Endodermal cell (in vitro differentiated cells): ENCODE data around the gene C9orf152. TPM values are rescaled to one million over a fixed set of nuclear protein-coding genes. Genes with fewer than 3 reads are reported as not detected.

Experiments
- DNase-seq: peaks from one replicate; pipeline ENCODE4 v3.0.0-alpha.2; 2017
- H3K27ac ChIP-seq: 2 replicates; pipeline ENCODE4 v1.5.1; 2013; ENCODE audit warnings: mild to moderate bottlenecking, low read depth, low read length, moderate library complexity
- H3K27me3 ChIP-seq: 2 replicates; pipeline ENCODE4 v1.6.1; 2013; ENCODE audit warnings: mild to moderate bottlenecking, low read length, moderate library complexity; ENCODE audit not compliant: insufficient read depth, control insufficient read depth, poor library complexity, severe bottlenecking
- H3K36me3 ChIP-seq: 2 replicates; pipeline ENCODE4 v1.7.0; 2013; ENCODE audit warnings: mild to moderate bottlenecking, low read length, moderate library complexity; ENCODE audit not compliant: control insufficient read depth, insufficient read depth
- H3K4me1 ChIP-seq: one replicate; pipeline ENCODE4 v1.7.0; 2013; ENCODE audit warnings: low read length; ENCODE audit not compliant: control insufficient read depth, insufficient read depth
- H3K4me3 ChIP-seq: 2 replicates; pipeline ENCODE4 v1.5.1; 2013; ENCODE audit warnings: mild to moderate bottlenecking, low read length, moderate library complexity
- H3K9ac ChIP-seq: 2 replicates; pipeline ENCODE4 v1.6.1; 2013; ENCODE audit warnings: mild to moderate bottlenecking, low read length, moderate library complexity; ENCODE audit not compliant: poor library complexity, severe bottlenecking; ENCODE audit errors: extremely low read depth
- H3K9me3 ChIP-seq: 2 replicates; pipeline ENCODE4 v1.6.1; 2013; ENCODE audit warnings: mild to moderate bottlenecking, low read length, moderate library complexity; ENCODE audit not compliant: control insufficient read depth
- H3K27ac Mint-ChIP-seq: 2 replicates; pipeline ENCODE4 v1.8.0; 2020; ENCODE audit warnings: mixed read lengths
- H3K27me3 Mint-ChIP-seq: 2 replicates; pipeline ENCODE4 v1.8.0; 2021; ENCODE audit warnings: mild to moderate bottlenecking, mixed read lengths; ENCODE audit not compliant: insufficient read depth
- H3K36me3 Mint-ChIP-seq: 2 replicates; pipeline ENCODE4 v1.8.0; 2020; ENCODE audit warnings: low read depth, mixed read lengths
- H3K4me1 Mint-ChIP-seq: 2 replicates; pipeline ENCODE4 v1.8.0; 2020; ENCODE audit warnings: mixed read lengths
- H3K4me3 Mint-ChIP-seq: 2 replicates; pipeline ENCODE4 v1.8.0; 2020; ENCODE audit warnings: mild to moderate bottlenecking, moderate library complexity, mixed read lengths
- H3K9me3 Mint-ChIP-seq: 2 replicates; pipeline ENCODE4 v1.8.0; 2020; ENCODE audit warnings: mild to moderate bottlenecking, mixed read lengths
- WGBS, 2 experiments: methylation state at CpG; one replicate each; pipeline versions ENCODE4 v1.1.5 to v1.1.7; 2013; ENCODE audit warnings: missing lambda C conversion rate in 2 of 2, mixed read lengths in 1 of 2; ENCODE audit not compliant: insufficient coverage in 1 of 2, insufficient read length in 1 of 2; 5-methylcytosine and 5-hydroxymethylcytosine counted together
- total RNA-seq, 2 donors: library from RNA; stranded (reverse); fragmentation: NEBNext Ultra II Directional in 1 of 2; extraction: Animal tissue kit (Norgen Biotek cat#: 25700) in 1 of 2; gene quantifications; 2 replicates in 1 of 2; 3 replicates in 1 of 2; pipeline ENCODE4 v1.2.1, GENCODE V29; 2021
- TF ChIP-seq, protein P1 (sequence below): fragments of 200-600 bp; sonication (generic); conservative IDR thresholded peaks from 2 replicates; pipeline ENCODE4 v1.5.0; 2021; ENCODE audit warnings: antibody characterized with exemption, mild to moderate bottlenecking

The C9orf152 gene
- total RNA-seq, 2 donors from 2014 or later, result not detected

DNA sequence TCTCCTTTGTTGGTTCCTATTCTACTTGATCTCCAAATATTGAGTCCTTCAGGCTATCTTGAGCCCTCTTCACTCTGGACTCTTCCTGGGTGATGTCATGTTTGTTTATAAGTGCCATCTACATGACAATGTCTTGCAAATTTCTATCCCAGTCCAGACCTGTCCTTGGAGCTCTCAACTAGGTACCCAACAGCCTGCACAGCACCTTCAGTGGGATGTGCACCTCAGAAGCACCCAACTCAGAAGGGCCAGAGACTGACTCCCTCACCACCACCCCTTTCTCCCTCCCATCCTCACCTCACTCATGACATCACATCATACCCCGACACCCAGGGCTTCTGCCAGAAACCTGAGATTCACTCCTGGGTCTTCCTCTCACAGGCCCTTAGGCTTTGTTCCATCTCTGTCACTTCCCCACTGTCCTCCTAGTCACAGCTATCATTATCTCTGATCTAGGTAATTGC is 33.9 kb upstream of the C9orf152 start:
- 98 to 100% methylated on average over 1 of the region's 1 CpG for WGBS, 2 experiments
- no peak overlapping the region for H3K27ac ChIP-seq
- no peak overlapping the region for H3K4me3 Mint-ChIP-seq
- H3K27me3 Mint-ChIP-seq, result no peaks in the 10 kb centered on the region
- no peak overlapping the region for H3K27ac Mint-ChIP-seq
- DNase-seq, result peak; percentile 51
- no peaks in the 10 kb centered on the region for H3K4me1 Mint-ChIP-seq
- no peak overlapping the region for H3K9ac ChIP-seq
- TF ChIP-seq, protein P1, sequence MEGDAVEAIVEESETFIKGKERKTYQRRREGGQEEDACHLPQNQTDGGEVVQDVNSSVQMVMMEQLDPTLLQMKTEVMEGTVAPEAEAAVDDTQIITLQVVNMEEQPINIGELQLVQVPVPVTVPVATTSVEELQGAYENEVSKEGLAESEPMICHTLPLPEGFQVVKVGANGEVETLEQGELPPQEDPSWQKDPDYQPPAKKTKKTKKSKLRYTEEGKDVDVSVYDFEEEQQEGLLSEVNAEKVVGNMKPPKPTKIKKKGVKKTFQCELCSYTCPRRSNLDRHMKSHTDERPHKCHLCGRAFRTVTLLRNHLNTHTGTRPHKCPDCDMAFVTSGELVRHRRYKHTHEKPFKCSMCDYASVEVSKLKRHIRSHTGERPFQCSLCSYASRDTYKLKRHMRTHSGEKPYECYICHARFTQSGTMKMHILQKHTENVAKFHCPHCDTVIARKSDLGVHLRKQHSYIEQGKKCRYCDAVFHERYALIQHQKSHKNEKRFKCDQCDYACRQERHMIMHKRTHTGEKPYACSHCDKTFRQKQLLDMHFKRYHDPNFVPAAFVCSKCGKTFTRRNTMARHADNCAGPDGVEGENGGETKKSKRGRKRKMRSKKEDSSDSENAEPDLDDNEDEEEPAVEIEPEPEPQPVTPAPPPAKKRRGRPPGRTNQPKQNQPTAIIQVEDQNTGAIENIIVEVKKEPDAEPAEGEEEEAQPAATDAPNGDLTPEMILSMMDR, result no peak
- H3K27me3 ChIP-seq, result no peaks in the 10 kb centered on the region
- peaks cover 27% of the 10 kb centered on the region for H3K36me3 Mint-ChIP-seq
- peaks cover 36% of the 10 kb centered on the region for H3K36me3 ChIP-seq
- H3K9me3 Mint-ChIP-seq, result no peaks in the 10 kb centered on the region
- no peaks in the 10 kb centered on the region for H3K4me1 ChIP-seq
- no peak overlapping the region for H3K4me3 ChIP-seq
- no peaks in the 10 kb centered on the region for H3K9me3 ChIP-seq

DNA sequence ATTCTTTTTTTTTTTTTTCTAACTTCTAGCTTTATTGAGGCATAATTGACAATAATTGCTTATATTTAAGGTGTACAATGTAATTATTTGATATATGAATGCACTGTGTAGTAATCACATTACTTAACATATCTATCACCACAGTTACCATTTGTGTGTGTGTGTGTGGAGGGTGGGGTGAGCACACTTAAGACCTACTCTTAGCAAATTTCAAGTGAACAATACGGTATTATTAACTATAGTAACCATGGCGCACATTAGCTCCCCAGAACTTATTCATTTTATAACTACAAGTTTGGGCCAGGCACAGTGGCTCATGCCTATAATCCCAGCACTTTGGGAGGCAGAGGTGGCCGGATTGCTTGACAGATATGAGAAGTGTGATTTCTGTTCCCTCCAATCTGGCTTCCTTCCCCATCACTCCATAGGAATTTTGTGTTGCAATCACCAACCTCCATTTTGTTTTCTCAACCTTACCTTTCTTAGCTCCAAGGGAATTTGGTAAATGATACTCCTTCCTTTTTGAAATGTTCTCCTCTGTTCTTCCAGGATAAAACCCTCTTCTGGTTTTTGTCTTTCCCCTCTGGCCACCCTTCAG is 33.4 kb upstream of the C9orf152 start:
- Mint-ChIP-seq H3K4me1 (no peaks in the 10 kb centered on the region), H3K4me3 (no peak overlapping the region), H3K27ac (no peak overlapping the region), H3K36me3 (peaks cover 24% of the 10 kb centered on the region), H3K9me3 (peaks cover 4% of the 10 kb centered on the region), H3K27me3 (no peaks in the 10 kb centered on the region)
- 98 to 100% methylated on average over 1 to 3 of the region's 3 CpGs for WGBS, 2 experiments
- no peak for DNase-seq
- Histone ChIP-seq H3K4me3 (no peak overlapping the region), H3K9me3 (no peaks in the 10 kb centered on the region), H3K36me3 (peaks cover 31% of the 10 kb centered on the region), H3K27me3 (no peaks in the 10 kb centered on the region), H3K27ac (no peak overlapping the region), H3K9ac (no peak overlapping the region), H3K4me1 (no peaks in the 10 kb centered on the region)
- TF ChIP-seq, protein P1, result no peak

GRCh38 chr9:110240198-110240597 is 32.2 kb upstream of the C9orf152 start:
- no peak overlapping the region for H3K27ac ChIP-seq
- H3K36me3 Mint-ChIP-seq, result peaks cover 18% of the 10 kb centered on the region
- peaks cover 25% of the 10 kb centered on the region for H3K36me3 ChIP-seq
- H3K4me3 Mint-ChIP-seq, result no peak overlapping the region
- H3K9ac ChIP-seq, result no peak overlapping the region
- no peak overlapping the region for H3K27ac Mint-ChIP-seq
- TF ChIP-seq, protein P1, result no peak
- no peaks in the 10 kb centered on the region for H3K4me1 ChIP-seq
- no peaks in the 10 kb centered on the region for H3K27me3 Mint-ChIP-seq
- WGBS, 2 experiments, result 90% methylated on average over 1 of the region's 1 CpG; no CpG with 5 or more reads in 1 of the 2 experiments
- no peaks in the 10 kb centered on the region for H3K4me1 Mint-ChIP-seq
- H3K9me3 Mint-ChIP-seq, result peaks cover 12% of the 10 kb centered on the region
- no peak overlapping the region for H3K4me3 ChIP-seq
- no peaks in the 10 kb centered on the region for H3K27me3 ChIP-seq
- H3K9me3 ChIP-seq, result no peaks in the 10 kb centered on the region
- DNase-seq, result no peak
